Measurements from ENCODE around the gene GGT5. TPM values are rescaled to one million over a fixed set of nuclear protein-coding genes. Genes with fewer than 3 reads are reported as not detected.

Gene GGT5
- total and polyA plus RNA-seq, 12 donors = 4.3 to 67.4 (median 13.1) TPM

- Histone ChIP-seq H3K36me3 (peaks cover 0 to 30% (median 0%) of the 10 kb centered on the region in 9 donors), H3K27ac (peak overlapping the region in 9 of 10 donors; percentile 3 to 67 (median 47)), H3K4me1 (peaks cover 9 to 66% (median 35%) of the 10 kb centered on the region in 9 donors), H3K27me3 (no peaks in the 10 kb centered on the region), H3K9me3 (no peaks in the 10 kb centered on the region), H3K4me3 (no peak overlapping the region)
- TF ChIP-seq, protein P1, sequence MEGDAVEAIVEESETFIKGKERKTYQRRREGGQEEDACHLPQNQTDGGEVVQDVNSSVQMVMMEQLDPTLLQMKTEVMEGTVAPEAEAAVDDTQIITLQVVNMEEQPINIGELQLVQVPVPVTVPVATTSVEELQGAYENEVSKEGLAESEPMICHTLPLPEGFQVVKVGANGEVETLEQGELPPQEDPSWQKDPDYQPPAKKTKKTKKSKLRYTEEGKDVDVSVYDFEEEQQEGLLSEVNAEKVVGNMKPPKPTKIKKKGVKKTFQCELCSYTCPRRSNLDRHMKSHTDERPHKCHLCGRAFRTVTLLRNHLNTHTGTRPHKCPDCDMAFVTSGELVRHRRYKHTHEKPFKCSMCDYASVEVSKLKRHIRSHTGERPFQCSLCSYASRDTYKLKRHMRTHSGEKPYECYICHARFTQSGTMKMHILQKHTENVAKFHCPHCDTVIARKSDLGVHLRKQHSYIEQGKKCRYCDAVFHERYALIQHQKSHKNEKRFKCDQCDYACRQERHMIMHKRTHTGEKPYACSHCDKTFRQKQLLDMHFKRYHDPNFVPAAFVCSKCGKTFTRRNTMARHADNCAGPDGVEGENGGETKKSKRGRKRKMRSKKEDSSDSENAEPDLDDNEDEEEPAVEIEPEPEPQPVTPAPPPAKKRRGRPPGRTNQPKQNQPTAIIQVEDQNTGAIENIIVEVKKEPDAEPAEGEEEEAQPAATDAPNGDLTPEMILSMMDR (IDR thresholded peaks at IDR 0.05) = no peak
- DNase-seq (peak in 1 of 2 donors; percentile 22), ATAC-seq (peak in 1 of 8 donors; percentile 2)
- WGBS, 2 donors = 82 to 84% methylated on average over 15 to 16 of the region's 16 CpGs
- intact Hi-C loops (cut with DNase I) = loop anchor here in 2 of 10 donors (10.0 kb wide), 1 partner anchor 344 kb away; no protein-coding TSS in a partner anchor
Observed at GRCh38 chr22:24180316-24181087, 64.4 kb downstream of the GGT5 start.

GRCh38 chr22:24179478-24180210 lies 65.2 kb downstream of the GGT5 start:
- H3K9me3 ChIP-seq = no peaks in the 10 kb centered on the region
- no peaks in the 10 kb centered on the region for H3K27me3 ChIP-seq
- no peak overlapping the region for H3K4me3 ChIP-seq
- TF ChIP-seq, protein P1 (IDR thresholded peaks at IDR 0.05) = no peak
- ATAC-seq (no peak), DNase-seq (peak in 1 of 2 donors; percentile 17)
- WGBS, 2 donors = 72 to 83% methylated on average over 17 of the region's 17 CpGs
- H3K36me3 ChIP-seq = peaks cover 0 to 36% (median 0%) of the 10 kb centered on the region in 9 donors
- H3K27ac ChIP-seq = peak overlapping the region in 6 of 10 donors; percentile 3 to 41 (median 26)
- intact Hi-C loops (cut with DNase I) = loop anchor here in 7 of 10 donors (5.0 to 10.0 kb wide), 7 partner anchors 72 to 345 kb away; partner anchors contain the start of genes GSTT4 (in 3 of the 7) and CABIN1 (in 1 of the 7)
- peaks cover 13 to 74% (median 39%) of the 10 kb centered on the region in 9 donors for H3K4me1 ChIP-seq

- Histone ChIP-seq H3K27ac (peak overlapping the region in 4 of 10 donors; percentile 74 to 80 (median 78)), H3K9me3 (no peaks in the 10 kb centered on the region), H3K36me3 (peaks cover 0 to 45% (median 5%) of the 10 kb centered on the region in 9 donors), H3K27me3 (no peaks in the 10 kb centered on the region), H3K4me3 (no peak overlapping the region), H3K4me1 (peaks cover 17 to 83% (median 41%) of the 10 kb centered on the region in 9 donors)
- TF ChIP-seq, protein P1 (IDR thresholded peaks at IDR 0.05) = peak in 5 of 9 donors; percentile 10 to 16 (median 14)
- intact Hi-C loops (cut with DNase I) = loop anchor here in 7 of 10 donors (5.0 to 10.0 kb wide), 6 partner anchors 71 to 224 kb away; partner anchors contain the start of genes GSTT4 (in 3 of the 7) and CABIN1 (in 1 of the 7)
- DNase-seq (no peak), ATAC-seq (no peak)
- 88% methylated on average over 21 of the region's 21 CpGs for WGBS, 2 donors
Observed at GRCh38 chr22:24178502-24179440, 66.1 kb downstream of the GGT5 start.
